Ovary (tissue), 3 donors: ENCODE data around the gene ANKRD35.

Experiments used
- CTCF ChIP-seq, 3 donors: fragments of 450-650 bp in 2 of 3; fragments of 200-600 bp in 1 of 3; IDR thresholded peaks; one replicate each; pipeline versions ENCODE4 v1.5.1 to v1.8.0; 2016 to 2022; ENCODE audit warnings: antibody characterized with exemption in 3 of 3, mild to moderate bottlenecking in 1 of 3
- EP300 ChIP-seq: sonication (generic); formaldehyde crosslinking; IDR thresholded peaks from one replicate; pipeline ENCODE4 v1.6.1; 2017; ENCODE audit warnings: antibody characterized with exemption
- POLR2A ChIP-seq: fragments of 450-650 bp; IDR thresholded peaks from one replicate; pipeline ENCODE4 v1.6.1; 2017; ENCODE audit warnings: antibody characterized with exemption, mild to moderate bottlenecking, moderate library complexity
- donor health status: DM: no; HTN: no; CAD: no.

- TF ChIP-seq CTCF (IDR thresholded peaks at IDR 0.05), result no peak
- no peak for TF ChIP-seq EP300
- TF ChIP-seq POLR2A, result no peak
Measured at GRCh38 chr1:145826030-145826429, 59.6 kb downstream of the ANKRD35 start.
